Hematopoietic multipotent progenitor cell treated with erythropoietin and hydrocortisone succinate and interleukin-3 and kit ligand, for 8 days (in vitro differentiated cells): ENCODE measurements around the gene DAGLA.
A peak's percentile ranks its signal among the peaks of the same experiment; 100 is the strongest.

Source experiments
- DNase-seq: peaks from one replicate; pipeline ENCODE4 v3.0.0-alpha.2; 2015

The DAGLA gene

DNA sequence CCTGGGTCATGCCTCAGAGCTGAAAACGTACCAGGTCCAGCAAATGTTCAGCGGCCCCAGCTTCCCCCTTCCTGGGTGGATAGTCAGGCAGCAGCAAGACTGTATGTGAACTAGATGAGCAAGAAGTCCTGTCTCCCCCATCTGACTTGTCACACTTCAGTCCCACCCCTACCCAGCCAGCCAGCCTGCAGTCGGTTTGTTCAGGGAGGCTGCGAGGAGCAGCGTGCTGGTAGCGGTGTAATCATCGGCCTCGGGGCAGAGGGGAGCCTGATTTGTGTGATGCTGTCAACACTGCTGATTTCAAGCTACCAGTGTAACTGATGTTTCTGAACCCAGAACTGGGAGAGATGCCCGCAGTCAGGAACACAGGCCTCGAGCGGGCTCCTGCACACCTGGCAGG lies 102.7 kb downstream of the DAGLA start:
- DNase-seq = no peak

DNA sequence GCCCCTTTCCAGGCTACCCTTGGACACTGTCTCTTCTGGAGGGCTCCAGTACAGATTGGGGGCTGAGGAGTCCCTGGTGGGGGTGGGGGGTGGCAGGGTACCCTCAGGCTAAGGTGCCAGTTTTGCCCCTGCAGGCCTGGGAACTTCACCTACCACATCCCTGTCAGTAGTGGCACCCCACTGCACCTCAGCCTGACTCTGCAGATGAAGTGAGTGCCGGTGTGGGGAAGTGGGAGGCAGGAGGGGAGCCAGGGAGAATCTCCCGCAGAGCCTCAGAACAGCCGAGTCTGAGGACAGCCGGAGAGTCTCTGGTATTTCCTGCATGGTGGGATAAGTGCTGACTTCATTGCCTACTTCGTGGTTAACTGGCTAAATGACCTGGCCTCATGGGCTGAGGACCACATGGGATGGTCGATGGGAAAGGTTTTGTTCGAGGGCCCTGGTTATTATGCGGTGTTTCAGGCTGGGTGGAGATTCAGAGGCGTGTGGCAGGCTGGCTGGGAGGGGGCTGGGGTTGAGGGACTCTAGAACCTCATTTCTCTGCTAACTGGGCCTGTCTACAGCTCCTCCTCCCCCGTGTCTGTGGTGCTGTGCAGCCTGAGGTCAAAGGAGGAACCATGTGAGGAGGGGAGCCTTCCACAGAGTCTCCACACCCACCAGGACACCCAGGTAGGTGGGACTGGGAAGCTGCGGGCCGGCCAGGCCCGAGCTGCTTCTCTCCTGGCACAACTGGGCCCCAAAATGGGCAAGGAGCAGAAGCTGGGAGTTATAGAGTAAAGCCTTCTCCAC lies 103.7 kb downstream of the DAGLA start:
- no peak for DNase-seq

DNA sequence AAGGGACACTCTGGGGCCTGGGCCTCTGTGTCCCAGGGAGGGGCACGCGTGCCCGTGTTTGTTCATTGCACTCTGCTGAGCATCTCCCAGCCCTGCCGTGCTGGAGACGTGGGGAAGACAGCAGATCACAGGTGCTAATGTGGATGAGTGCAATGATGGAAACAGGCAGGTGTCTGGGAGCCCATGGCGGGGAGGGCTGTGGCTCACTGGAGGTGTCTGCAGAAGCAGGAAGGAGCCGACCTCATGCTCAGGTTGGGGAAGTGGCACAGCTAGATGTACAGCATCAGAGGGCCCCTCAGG lies 104.3 kb downstream of the DAGLA start:
- no peak for DNase-seq

DNA sequence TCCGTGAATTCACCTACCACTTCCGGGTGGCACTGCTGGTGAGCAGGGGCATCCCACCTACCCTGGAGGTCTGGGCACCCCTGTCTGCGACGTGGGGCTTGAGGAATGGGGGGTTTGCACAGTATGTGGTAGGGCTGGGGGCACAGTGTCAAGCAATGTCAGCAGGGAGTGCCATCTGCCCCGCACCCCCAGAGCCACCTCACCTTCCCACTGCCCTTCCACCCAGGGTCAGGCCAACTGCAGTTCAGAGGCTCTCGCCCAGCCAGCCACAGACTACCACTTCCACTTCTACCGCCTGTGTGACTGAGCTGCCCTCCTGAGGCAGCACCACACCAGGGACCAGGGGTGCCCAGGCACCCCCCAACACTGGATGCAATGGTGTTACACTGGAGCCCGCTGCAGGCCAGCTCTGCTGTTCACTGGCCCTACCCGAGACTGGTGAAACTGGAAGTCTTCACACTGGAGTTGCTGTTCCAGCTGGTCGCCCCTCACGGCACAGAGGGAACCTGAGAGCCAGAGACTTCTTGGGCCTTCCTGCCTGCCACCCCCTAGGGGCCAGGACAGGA lies 105.7 kb downstream of the DAGLA start:
- no peak for DNase-seq

DNA sequence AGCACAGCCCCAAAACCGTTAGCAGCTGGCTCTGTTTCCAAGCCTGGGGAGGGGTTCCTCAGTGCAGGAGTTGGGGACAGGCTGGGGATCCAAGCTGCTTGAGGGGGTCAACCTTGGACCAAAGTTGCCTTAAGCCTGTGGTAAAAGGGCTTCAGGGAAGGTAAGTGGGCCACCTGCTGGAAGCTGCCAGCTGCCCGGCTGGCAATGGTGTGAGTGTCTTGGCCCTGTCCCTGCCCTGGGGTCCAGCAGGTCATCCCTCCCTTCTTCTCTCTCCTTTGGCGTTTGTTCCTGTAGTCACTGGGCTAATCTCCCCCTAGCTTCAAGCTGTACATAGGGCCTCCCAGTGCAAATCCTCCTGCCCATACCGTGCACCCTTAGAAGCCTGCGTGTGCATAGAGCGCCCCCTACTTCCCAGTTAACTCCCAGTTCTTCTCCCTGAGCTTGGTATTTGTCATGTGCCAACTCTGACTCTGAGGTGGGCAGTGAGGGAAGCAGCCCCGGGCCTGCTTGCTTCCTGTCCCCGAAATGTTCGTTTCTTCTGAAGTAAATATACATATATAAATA lies 107.8 kb downstream of the DAGLA start:
- peak; percentile 71 for DNase-seq

DNA sequence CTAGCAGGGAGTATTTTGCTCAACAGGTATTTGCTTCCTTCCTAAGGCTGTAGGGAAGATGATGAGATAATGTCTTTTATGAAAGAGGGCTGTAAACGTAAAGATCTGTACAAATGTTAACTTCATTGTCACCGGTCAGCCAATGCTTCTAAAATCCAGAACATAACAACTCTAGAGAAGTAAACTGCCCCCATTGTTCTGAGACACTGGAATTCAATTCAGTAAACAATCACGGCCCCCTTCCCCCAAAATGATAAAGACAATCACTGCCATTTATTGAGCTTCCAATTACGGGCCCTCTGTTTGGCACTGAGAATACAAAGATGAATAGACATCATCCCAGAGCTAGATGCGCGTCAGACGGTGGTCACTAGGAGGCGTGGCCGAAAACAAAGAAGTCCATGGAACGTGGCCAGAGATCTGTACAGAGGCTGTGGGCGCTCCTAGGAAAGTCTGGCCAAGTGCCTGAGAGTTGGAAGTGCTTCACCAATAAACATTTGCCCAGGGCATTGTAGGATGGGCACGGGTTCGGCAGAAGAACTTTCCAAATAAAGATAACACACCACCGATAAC lies 111.6 kb downstream of the DAGLA start:
- DNase-seq = peak; percentile 79

DNA sequence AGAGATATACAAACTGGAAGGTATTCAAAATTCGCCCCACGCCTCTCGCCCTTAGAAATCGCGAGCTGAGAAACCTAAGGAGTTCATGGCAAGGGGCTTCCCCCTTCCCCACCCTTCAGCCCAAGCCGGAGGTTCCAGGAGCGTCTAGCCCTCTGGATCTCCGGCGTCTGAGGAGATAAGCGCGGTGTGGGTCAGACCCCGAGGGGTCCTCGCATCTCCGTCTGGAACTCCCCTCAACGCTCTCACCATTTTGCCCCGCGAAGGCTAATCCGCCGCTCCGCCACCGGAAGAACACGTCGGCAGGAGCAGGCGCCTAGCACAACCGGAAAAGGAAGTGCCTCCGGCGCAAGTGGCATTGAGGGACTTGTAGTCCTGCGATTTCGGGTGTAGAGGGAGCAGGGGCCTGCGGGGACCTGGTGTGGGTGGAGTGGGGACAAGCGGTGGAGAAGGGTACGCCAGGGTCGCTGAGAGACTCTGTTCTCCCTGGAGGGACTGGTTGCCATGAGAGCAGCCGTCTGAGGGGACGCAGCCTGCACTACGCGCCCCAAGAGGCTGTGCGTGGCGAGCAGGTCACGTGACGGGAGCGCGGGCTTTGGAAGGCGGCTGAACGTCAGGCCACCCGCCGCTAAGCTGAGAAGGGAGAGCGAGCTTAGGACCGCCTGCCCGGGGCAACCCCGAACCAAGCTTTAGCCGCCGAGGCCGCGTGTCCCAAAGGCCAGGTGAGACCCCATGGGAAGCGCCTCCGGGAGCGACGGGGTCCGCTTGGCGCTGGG lies 112.3 kb downstream of the DAGLA start, which contains the start of the genes FEN1 and TMEM258:
FEN1 (plus strand) TSS at position 602 of the 773 bp plus-strand sequence. CDS start 2,451 bp downstream, outside the sequence.
TMEM258 (minus strand) TSS at position 290 of the 773 bp plus-strand sequence; CDS start at position 249, 41 bp downstream.
- DNase-seq = peak; percentile 96

DNA sequence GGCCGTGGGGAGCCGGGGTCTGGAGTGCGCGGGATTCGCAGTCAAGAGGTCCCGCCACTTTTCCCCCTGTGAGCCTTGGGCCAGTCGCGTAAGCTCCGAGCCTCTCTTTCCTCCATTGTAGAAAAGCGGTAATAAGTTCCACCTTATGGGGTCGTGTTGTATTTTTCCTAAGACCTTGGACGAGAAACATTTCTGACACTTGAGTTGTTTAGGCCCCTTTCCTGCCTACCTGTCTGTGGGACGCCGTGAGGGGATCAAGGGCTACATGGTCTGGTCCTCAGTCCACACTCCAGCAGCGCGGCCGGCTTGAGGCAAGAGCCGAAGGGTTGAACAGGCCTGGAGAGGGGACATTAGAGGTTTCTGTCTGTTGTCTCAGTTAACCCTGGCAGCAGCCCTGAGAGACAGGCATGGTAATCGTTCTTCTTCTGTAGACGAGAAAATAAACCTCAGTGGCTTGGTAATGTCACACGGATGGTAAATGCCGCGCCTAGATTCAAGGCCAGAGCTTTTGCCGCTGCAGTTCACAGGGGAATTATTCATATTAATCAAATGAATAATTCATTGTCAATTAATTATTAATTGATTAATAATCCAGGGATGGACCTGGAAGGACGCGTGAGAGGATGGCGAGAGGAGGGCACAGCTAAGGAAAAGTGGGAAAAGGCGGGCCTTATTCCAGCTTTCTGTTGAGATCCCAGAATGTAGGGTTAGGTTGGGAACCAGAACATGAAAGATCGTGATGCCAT lies 113.1 kb downstream of the DAGLA start:
- DNase-seq = no peak

DNA sequence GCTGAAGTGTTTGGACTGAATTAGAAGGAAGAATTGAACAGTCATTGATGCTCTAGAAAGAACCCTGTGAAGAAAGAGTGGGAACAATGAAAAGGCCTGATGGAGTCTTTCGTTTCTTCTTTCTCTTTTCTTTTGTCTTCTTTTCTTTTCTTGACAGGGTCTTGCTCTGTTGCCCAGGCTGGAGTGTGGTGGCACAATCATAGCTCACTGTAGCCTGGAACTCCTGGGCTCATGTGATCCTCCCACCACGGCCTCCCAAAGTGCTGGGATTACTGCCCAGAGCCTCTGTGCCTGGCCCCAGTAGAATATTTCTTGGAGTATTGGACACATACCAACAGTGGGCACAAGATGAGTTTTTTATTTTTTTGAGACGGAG lies 113.6 kb downstream of the DAGLA start:
- DNase-seq = no peak

DNA sequence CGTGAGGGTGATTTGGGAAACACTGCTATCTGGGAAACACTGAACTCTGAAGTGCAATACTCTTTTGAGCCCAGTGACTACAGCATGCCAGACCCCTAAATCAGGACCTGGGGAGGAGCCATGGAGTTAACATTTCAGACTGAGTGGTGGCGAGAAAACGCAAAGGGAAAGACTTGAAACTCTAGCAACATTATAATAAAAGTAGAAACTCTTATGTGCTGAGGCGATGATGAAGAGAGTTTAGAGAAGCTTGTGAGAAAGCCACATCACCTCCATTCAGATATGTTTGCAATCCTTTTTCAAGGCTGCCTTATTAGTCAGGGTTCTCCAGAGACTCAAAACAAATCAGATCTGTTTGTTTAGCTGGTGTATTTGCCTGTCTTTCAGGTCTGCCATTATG lies 114.4 kb downstream of the DAGLA start:
- DNase-seq = no peak

DNA sequence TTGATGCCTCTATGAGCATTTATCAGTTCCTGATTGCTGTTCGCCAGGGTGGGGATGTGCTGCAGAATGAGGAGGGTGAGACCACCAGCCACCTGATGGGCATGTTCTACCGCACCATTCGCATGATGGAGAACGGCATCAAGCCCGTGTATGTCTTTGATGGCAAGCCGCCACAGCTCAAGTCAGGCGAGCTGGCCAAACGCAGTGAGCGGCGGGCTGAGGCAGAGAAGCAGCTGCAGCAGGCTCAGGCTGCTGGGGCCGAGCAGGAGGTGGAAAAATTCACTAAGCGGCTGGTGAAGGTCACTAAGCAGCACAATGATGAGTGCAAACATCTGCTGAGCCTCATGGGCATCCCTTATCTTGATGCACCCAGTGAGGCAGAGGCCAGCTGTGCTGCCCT lies 115.3 kb downstream of the DAGLA start:
- no peak for DNase-seq

DNA sequence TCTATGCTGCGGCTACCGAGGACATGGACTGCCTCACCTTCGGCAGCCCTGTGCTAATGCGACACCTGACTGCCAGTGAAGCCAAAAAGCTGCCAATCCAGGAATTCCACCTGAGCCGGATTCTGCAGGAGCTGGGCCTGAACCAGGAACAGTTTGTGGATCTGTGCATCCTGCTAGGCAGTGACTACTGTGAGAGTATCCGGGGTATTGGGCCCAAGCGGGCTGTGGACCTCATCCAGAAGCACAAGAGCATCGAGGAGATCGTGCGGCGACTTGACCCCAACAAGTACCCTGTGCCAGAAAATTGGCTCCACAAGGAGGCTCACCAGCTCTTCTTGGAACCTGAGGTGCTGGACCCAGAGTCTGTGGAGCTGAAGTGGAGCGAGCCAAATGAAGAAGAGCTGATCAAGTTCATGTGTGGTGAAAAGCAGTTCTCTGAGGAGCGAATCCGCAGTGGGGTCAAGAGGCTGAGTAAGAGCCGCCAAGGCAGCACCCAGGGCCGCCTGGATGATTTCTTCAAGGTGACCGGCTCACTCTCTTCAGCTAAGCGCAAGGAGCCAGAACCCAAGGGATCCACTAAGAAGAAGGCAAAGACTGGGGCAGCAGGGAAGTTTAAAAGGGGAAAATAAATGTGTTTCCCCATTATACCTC lies 115.8 kb downstream of the DAGLA start:
- DNase-seq = no peak
